OCI-LY7 (cell line): ENCODE measurements around the gene TMEM50A. TPM values are rescaled to one million over a fixed set of nuclear protein-coding genes. Genes with fewer than 3 reads are reported as not detected.

Experiments
- BruUV-seq: library from RNA; stranded (reverse); fragments of 400-500 nt; replicated peaks from 2 replicates; lab custom pipeline; 2021; lab: Mats Ljungman, UMichigan
- CTCF ChIA-PET: fragments of 300-600 bp; sonication (Branson Sonifier 250); formaldehyde crosslinking; loops from one replicate; lab custom pipeline; 2022; ENCODE audit warnings: antibody characterized with exemption; ENCODE audit not compliant: unreplicated experiment; lab: Charles Lee
- POLR2A ChIA-PET: fragments of 300-600 bp; sonication (Branson Sonifier 250); formaldehyde crosslinking; loops from one replicate; lab custom pipeline; 2022; ENCODE audit warnings: antibody characterized with exemption; lab: Charles Lee
- DNase-seq: peaks from one replicate; pipeline ENCODE4 v3.0.0-alpha.2; 2015; ENCODE audit warnings: low spot score
- H2AFZ ChIP-seq: fragments of 200-600 bp; sonication (generic), shearing (Covaris generic); 2 replicates; pipeline ENCODE4 v1.6.1; 2014; ENCODE audit warnings: mild to moderate bottlenecking, antibody characterized with exemption, low read length, moderate library complexity
- H3K27ac ChIP-seq: fragments of 200-600 bp; sonication (generic); 2 replicates; pipeline ENCODE4 v1.5.1; 2014; ENCODE audit warnings: mixed run types, low read depth, mild to moderate bottlenecking, moderate library complexity, low read length, inconsistent platforms; ENCODE audit not compliant: poor library complexity, severe bottlenecking
- H3K36me3 ChIP-seq: fragments of 200-600 bp; sonication (generic); 2 replicates; pipeline ENCODE4 v1.6.1; 2014; ENCODE audit warnings: mild to moderate bottlenecking, antibody characterized with exemption, low read length, moderate library complexity, mixed read lengths; ENCODE audit not compliant: insufficient read depth
- H3K4me1 ChIP-seq: fragments of 200-600 bp; sonication (generic); 2 replicates; pipeline ENCODE4 v1.5.1; 2014; ENCODE audit warnings: mild to moderate bottlenecking, low read length; ENCODE audit not compliant: insufficient read depth, poor library complexity, severe bottlenecking
- H3K4me2 ChIP-seq: fragments of 200-600 bp; sonication (generic); 2 replicates; pipeline ENCODE4 v1.6.1; 2014; ENCODE audit warnings: mild to moderate bottlenecking, low read length
- H3K4me3 ChIP-seq: fragments of 200-600 bp; sonication (generic); 2 replicates; pipeline ENCODE4 v1.5.1; 2014; ENCODE audit warnings: mild to moderate bottlenecking, low read depth, low read length; ENCODE audit not compliant: poor library complexity, severe bottlenecking
- H3K79me2 ChIP-seq: fragments of 200-600 bp; sonication (generic); 2 replicates; pipeline ENCODE4 v1.6.1; 2016; ENCODE audit warnings: low read depth, mild to moderate bottlenecking, low read length, moderate library complexity, mixed read lengths; ENCODE audit not compliant: insufficient read depth
- H3K9me2 ChIP-seq: fragments of 200-600 bp; sonication (generic); 2 replicates; pipeline ENCODE4 v1.6.1; 2016; ENCODE audit warnings: mild to moderate bottlenecking, low read length, mixed read lengths; ENCODE audit not compliant: insufficient read depth
- H3K9me3 ChIP-seq: fragments of 200-600 bp; sonication (generic); 2 replicates; pipeline ENCODE4 v1.6.1; 2014; ENCODE audit warnings: mild to moderate bottlenecking, mixed run types, low read length, mixed read lengths
- H4K20me1 ChIP-seq: fragments of 200-600 bp; sonication (generic); 2 replicates; pipeline ENCODE4 v1.6.1; 2014; ENCODE audit warnings: mild to moderate bottlenecking, antibody characterized with exemption, low read length, moderate library complexity, mixed read lengths; ENCODE audit not compliant: insufficient read depth
- EZH2phosphoT487 ChIP-seq: fragments of 200-600 bp; sonication (generic); IDR thresholded peaks from 2 replicates; pipeline ENCODE4 v1.6.1; 2018; ENCODE audit warnings: low read depth, borderline replicate concordance, mild to moderate bottlenecking, mixed run types, antibody characterized with exemption, low read length, moderate library complexity, mixed read lengths
- intact Hi-C: fragments of 100-400 bp; cut with micrococcal nuclease; formaldehyde crosslinking; loops from one replicate; pipeline ENCODE4 v1.10.0; 2022; ENCODE audit not compliant: unreplicated experiment
- total RNA-seq, 2 experiments: library from RNA; depleted of rRNA in 1 of 2; stranded (reverse); fragments of >200 nt in 1 of 2; shearing (Covaris generic) in 1 of 2; gene quantifications; 2 replicates each; pipeline ENCODE4 v1.2.3, GENCODE V29; 2014 to 2022
- TF ChIP-seq, protein P1 (sequence below): fragments of 200-600 bp; sonication (generic); conservative IDR thresholded peaks from 2 replicates; pipeline ENCODE4 v1.5.1; 2014; ENCODE audit warnings: mild to moderate bottlenecking, antibody characterized with exemption, low read length, moderate library complexity, mixed read lengths

Gene TMEM50A
- total RNA-seq, 2 experiments from 2014 or later, result 56.2 to 62.9 TPM

GRCh38 chr1:25347556-25347955, 9.4 kb downstream of the TMEM50A start:
- H2AFZ ChIP-seq, result no peak overlapping the region
- H3K79me2 ChIP-seq, result peaks cover 11% of the 10 kb centered on the region
- H3K27ac ChIP-seq, result no peak overlapping the region
- H3K4me1 ChIP-seq, result no peaks in the 10 kb centered on the region
- no peaks in the 10 kb centered on the region for H3K9me2 ChIP-seq
- no peaks in the 10 kb centered on the region for H3K9me3 ChIP-seq
- no peak for DNase-seq
- no peaks in the 10 kb centered on the region for H4K20me1 ChIP-seq
- POLR2A ChIA-PET, result interaction anchor here (0.8 to 1.0 kb wide), 2 partner anchors 8 to 103 kb away, joined by 3 to 4 read pairs; no protein-coding TSS in a partner anchor
- intact Hi-C loops, result no loop called here
- TF ChIP-seq, protein P1, sequence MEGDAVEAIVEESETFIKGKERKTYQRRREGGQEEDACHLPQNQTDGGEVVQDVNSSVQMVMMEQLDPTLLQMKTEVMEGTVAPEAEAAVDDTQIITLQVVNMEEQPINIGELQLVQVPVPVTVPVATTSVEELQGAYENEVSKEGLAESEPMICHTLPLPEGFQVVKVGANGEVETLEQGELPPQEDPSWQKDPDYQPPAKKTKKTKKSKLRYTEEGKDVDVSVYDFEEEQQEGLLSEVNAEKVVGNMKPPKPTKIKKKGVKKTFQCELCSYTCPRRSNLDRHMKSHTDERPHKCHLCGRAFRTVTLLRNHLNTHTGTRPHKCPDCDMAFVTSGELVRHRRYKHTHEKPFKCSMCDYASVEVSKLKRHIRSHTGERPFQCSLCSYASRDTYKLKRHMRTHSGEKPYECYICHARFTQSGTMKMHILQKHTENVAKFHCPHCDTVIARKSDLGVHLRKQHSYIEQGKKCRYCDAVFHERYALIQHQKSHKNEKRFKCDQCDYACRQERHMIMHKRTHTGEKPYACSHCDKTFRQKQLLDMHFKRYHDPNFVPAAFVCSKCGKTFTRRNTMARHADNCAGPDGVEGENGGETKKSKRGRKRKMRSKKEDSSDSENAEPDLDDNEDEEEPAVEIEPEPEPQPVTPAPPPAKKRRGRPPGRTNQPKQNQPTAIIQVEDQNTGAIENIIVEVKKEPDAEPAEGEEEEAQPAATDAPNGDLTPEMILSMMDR, result no peak
- TF ChIP-seq EZH2phosphoT487, result no peak
- no TSS peak for BruUV-seq
- H3K36me3 ChIP-seq, result peaks cover 86% of the 10 kb centered on the region
- no peak overlapping the region for H3K4me3 ChIP-seq
- CTCF ChIA-PET, result no interaction called here
- no peak overlapping the region for H3K4me2 ChIP-seq

- H3K27ac ChIP-seq, result no peak overlapping the region
- BruUV-seq, result no TSS peak
- no peaks in the 10 kb centered on the region for H3K79me2 ChIP-seq
- no peaks in the 10 kb centered on the region for H3K9me3 ChIP-seq
- H3K36me3 ChIP-seq, result peaks cover 84% of the 10 kb centered on the region
- CTCF ChIA-PET, result no interaction called here
- DNase-seq, result no peak
- H3K9me2 ChIP-seq, result no peaks in the 10 kb centered on the region
- intact Hi-C loops, result no loop called here
- H4K20me1 ChIP-seq, result no peaks in the 10 kb centered on the region
- H2AFZ ChIP-seq, result no peak overlapping the region
- H3K4me1 ChIP-seq, result no peaks in the 10 kb centered on the region
- H3K4me3 ChIP-seq, result no peak overlapping the region
- TF ChIP-seq, protein P1, result no peak
- TF ChIP-seq EZH2phosphoT487, result no peak
- POLR2A ChIA-PET, result no interaction called here
- no peak overlapping the region for H3K4me2 ChIP-seq
Measured at GRCh38 chr1:25349606-25350005, 11.5 kb downstream of the TMEM50A start.

GRCh38 chr1:25355841-25356395, 17.8 kb downstream of the TMEM50A start:
- TF ChIP-seq EZH2phosphoT487, result no peak
- Histone ChIP-seq H4K20me1 (no peaks in the 10 kb centered on the region), H3K27ac (no peak overlapping the region), H3K36me3 (peaks cover 88% of the 10 kb centered on the region), H3K4me3 (no peak overlapping the region), H3K79me2 (no peaks in the 10 kb centered on the region), H3K4me1 (no peaks in the 10 kb centered on the region), H3K9me2 (no peaks in the 10 kb centered on the region), H3K4me2 (no peak overlapping the region), H3K9me3 (no peaks in the 10 kb centered on the region), H2AFZ (no peak overlapping the region)
- POLR2A ChIA-PET, result no interaction called here
- no TSS peak for BruUV-seq
- intact Hi-C loops, result no loop called here
- no peak for DNase-seq
- CTCF ChIA-PET, result no interaction called here
